GM10266 (cell line): ENCODE data around the gene CMTM8.

Experiments
- DNase-seq: peaks from one replicate; pipeline ENCODE4 v3.0.0; 2012; ENCODE audit errors: extremely low spot score
- CTCF ChIP-seq: IDR thresholded peaks from 2 replicates; pipeline ENCODE4 v1.5.1; 2012; ENCODE audit warnings: mild to moderate bottlenecking, low read depth; ENCODE audit not compliant: control insufficient read depth, insufficient read depth; ENCODE audit errors: missing control alignments

Gene CMTM8

DNA sequence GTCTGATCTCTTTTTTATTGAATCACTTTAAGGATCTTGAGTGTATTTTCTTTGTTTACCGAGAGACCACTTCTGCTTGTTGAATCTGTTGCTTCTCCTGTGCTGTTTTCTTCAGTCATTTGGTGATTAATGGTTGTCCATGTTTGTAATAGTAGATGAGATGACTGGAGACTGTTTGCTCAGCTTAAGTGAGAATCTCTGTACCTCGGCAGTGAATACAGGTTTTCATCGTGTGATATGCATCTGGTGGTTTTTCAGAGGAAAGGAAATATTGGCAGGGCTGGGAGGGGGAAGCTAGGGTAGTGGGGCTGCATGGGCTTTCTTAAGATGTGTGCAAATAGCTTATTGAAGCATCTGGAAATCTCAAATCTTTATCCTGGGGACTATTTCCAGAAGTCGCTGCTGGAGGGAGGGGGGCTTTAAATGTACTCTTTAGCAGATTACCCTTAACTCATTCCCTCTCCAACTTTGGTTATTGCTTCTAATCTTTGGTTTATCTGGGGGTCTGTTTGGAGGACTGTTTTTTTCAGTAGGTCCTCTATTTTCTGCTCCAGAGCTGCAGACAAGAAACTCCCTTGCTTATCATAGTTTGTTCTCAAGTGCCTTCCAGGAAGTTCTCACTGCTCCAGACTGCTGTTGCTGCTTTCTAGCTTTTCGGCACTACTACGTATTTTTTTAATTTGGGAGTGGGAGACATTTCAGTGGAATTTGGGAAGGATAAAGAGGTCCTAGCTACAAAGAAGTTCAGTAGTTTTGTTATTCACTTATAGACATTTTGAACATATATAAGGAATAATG, 19.4 kb downstream of the CMTM8 start:
- no peak for TF ChIP-seq CTCF
- DNase-seq = no peak

GRCh38 chr3:32258869-32259268, 20.4 kb downstream of the CMTM8 start:
- DNase-seq = no peak
- TF ChIP-seq CTCF = no peak

DNA sequence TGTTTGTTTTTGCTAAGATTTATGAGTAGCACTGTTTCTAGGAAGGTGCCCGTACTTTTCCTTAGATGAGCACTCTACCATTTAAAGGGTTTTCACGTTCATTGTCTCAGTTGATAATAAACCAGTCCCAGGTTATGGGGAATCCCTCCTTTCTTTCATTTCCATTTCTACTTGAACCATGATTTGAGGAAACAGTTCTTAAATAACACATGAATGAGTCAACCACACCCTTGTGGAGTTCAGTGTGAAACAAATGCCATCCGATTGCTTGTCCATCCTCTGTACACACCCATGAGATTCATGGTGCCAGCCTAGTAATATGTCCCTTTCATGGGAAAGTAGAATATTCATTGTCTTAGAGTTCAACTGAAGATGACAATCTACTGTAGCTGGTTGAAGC, 23.1 kb downstream of the CMTM8 start:
- no peak for TF ChIP-seq CTCF
- no peak for DNase-seq

GRCh38 chr3:32262201-32262600, 23.7 kb downstream of the CMTM8 start:
- DNase-seq = no peak
- TF ChIP-seq CTCF = no peak

DNA sequence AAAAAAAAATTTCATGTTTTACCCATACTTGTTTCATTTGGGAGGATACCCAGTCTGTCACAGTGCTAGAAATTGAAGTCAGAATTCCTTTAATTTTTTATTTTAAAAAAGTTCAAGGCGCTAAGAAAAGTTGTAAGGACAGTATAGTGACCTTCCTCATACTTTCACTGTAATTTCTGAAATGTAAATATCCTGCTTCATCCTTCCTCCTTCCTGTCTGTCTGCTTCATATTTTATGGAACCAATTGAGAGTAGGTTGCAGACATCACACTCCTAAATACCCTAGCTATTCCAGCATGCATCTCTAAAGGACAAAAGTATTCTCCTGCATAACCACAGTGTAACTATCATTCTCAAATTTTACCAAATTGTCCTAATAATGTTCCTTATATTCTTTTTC, 35.8 kb downstream of the CMTM8 start:
- TF ChIP-seq CTCF = no peak
- no peak for DNase-seq

DNA sequence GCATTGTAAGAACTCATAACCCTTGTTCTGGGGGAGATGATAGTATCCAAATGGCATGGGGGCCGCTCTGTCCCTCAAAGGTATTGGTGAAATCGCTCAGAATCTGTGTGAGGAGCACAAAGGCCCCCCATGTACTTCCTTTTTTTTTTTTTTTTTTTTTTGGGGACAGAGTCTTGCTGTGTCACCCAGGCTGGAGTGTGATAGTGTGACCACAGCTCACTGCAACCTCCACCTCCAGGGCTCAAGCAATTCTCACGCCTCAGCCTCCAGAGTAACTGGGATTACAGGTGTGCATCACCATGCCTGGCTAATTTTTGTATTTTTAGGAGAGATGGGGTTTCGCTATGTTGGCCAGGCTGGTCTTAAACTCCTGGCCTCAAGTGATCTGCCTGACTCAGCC, 37.0 kb downstream of the CMTM8 start:
- no peak for DNase-seq
- no peak for TF ChIP-seq CTCF

GRCh38 chr3:32276279-32276841, 37.9 kb downstream of the CMTM8 start:
- TF ChIP-seq CTCF = no peak
- DNase-seq = no peak
